ENCODE measurements around the gene ULK1.

DNA sequence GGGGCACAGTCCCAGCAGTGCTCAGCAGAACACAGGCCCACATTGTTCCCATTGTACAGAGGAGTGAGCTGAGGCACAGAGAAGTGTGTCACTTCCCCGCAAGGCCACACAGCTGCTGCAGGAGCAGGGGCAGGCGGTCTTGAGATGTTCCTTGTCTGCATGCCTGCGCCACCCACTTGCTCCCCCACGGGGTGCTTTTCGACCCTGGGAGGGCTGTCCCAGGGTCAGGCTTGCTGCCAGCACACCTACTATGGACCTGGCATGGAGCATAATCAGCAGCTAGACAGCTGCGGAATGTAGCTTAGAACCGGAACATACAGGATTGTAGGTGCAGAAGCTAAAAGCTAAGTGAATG is 47.5 kb downstream of the ULK1 start:
- TF ChIP-seq POLR2A (IDR thresholded peaks at IDR 0.05; ENCODE audit: low read length) (no peak), GATA1 (IDR thresholded peaks at IDR 0.05; ENCODE audit: low read depth, low read length) (no peak)
